ENCODE measurements around the gene GALNT7. TPM values are rescaled to one million over a fixed set of nuclear protein-coding genes. Genes with fewer than 3 reads are reported as not detected.

GALNT7 gene
- total RNA-seq, 1 experiment from 2014 or later: 21.6 TPM

DNA sequence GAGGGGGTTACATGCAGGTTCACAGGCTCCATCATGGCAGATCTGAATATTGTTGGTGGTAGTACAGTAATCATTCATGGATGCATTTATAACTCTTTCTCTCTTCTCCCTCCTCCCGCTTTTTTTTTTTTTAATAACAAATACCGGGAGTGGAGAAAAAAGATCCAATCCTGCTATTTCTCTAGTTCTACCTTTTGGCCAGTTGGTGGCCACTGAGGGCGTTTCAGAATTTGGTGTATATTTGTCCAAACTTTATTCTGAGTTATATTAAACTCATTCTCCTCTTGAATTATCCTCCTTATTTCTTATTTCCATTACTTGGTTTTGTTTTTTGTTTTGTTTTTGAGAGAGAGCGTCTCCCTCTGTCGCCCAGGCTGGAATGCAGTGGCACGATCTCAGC is 90.7 kb downstream of the GALNT7 start:
- no peak for DNase-seq (ENCODE audit: extremely low read depth, low read depth)

DNA sequence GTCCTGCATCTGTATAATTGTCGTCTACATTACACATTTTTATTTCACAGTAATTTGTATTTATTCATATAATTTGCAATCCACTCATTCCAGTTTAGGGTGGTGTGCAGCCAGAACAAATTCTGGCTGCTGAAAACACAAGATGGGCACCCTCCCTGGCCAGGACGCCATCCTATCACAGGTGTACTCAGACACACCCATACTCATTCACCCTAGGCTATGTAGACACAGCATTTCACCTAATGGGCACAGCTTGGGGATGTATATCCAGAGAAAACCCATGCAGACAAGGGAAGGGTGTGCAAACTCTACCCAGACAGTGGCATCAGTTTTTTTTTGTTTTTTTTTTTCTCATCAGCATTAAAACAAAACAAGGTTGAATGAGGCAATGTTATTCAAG is 92.4 kb downstream of the GALNT7 start:
- DNase-seq (ENCODE audit: extremely low read depth, low read depth): no peak

DNA sequence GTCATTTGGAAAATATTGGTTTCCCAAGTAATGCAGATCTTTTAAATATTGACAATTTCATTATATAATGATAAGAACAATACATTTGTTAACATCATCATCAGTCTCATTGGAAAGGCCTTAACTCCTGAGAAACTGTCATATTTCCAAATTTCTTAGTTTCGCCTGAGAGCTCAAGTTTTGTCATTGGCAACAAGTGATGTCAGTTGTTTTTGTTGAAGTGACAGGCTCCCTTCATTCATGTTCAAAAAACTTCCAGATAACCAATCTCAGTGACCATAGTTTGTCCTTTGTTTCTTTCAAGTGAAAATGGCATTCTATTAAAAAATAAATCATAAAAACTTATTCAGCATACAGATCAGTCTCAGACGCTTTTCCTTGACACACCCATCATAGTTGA is 93.8 kb downstream of the GALNT7 start:
- no peak for DNase-seq (ENCODE audit: extremely low read depth, low read depth)

DNA sequence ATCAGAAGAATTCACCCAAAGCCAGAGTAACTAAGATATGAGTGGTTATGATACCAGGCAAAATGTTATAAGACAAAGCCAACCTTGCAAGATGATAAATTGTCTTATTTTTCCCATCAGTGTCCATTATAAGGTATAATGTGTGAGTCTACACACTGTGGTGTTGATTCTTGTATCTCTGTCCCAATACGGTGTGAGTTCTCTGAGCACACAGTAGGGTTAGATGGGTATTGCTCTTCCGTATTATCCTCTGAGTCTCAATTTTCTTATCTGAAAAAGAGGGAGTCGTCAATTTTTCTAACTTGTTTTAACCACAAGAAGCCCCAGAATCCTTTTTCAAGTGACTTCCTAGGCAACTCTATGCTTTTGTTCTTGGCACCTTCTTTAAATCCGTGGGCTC is 95.6 kb downstream of the GALNT7 start:
- DNase-seq (ENCODE audit: extremely low read depth, low read depth): no peak

DNA sequence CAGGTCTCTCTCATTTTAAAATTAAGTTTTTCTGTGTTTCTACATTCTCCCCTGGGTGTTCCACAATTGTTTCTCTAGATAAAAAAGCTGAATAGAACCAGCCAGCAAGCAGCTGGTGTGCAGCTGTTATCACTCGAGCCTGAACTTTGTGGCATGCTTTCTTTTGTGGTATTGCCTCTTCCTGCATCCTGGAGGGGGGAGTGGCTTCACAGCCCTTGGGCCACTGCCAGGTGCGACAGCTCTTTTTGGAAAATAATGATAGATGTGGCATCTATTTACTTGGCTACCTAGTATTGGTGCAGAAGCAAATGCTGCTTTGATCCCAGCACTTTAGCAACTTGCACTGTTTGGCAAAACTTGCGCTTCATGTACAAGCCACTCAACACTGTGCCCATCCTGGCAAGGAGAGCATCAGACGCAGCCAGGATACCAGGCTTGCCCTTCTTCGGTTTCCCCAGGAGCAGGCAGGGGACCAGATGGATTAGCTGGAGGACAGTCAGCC is 96.1 kb downstream of the GALNT7 start:
- DNase-seq (ENCODE audit: extremely low read depth, low read depth): no peak

DNA sequence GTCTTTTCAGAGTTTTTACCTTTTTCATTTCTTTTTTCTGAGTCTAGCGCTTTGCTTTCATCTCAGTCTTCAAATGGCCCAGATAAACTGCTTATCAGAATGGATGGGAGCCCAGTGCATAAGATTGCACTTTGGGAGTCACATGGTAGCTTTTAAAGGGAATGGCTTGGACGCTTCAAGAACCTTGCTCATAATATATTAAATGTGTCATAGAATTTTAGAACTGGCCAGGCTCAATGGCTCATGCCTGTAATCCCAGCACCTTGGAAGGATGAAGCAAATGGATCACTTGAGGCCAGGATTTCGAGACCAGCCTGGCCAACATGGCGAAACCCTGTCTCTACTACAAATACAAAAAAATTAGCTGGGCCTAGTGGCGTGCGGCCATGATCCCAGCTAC is 97.1 kb downstream of the GALNT7 start:
- DNase-seq (ENCODE audit: extremely low read depth, low read depth): no peak

DNA sequence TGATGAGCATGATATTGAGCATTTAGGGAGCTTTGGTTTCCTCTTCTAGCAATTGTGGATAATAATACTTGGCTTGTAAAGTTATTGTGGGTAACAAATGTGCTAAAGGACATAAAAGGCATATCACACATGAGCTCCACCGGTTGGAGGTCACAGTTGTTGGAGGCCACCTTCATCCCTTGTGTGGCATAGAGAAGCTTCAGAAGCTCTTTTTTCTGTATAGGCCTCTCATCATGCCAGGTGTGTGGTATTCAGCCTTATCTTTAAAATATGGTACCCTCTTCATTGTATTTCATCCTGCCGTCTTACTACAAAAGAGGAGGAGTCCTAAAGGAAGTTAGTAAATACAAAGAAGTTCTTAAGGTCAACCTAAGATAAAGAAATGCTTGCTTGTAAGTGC is 99.1 kb downstream of the GALNT7 start:
- no peak for DNase-seq (ENCODE audit: extremely low read depth, low read depth)

DNA sequence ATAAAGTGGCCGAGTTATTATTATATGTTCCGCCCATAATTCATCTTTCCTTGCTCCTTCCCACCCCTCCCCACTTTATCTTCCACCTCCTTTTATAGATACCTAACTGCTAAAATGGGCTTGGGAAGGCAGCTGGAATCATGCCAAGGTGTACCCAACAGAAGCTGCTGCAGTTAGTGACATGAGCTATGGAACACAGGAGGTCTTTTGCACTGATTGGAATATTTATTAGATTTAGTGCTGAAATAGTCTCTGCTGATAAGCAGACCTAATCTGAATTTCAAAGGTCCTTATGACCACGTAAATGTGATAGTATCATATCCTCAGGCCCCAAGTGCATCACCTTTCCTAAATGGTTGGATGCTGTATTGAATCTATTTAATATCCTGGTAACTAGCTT is 100.7 kb downstream of the GALNT7 start:
- DNase-seq (ENCODE audit: extremely low read depth, low read depth): no peak

DNA sequence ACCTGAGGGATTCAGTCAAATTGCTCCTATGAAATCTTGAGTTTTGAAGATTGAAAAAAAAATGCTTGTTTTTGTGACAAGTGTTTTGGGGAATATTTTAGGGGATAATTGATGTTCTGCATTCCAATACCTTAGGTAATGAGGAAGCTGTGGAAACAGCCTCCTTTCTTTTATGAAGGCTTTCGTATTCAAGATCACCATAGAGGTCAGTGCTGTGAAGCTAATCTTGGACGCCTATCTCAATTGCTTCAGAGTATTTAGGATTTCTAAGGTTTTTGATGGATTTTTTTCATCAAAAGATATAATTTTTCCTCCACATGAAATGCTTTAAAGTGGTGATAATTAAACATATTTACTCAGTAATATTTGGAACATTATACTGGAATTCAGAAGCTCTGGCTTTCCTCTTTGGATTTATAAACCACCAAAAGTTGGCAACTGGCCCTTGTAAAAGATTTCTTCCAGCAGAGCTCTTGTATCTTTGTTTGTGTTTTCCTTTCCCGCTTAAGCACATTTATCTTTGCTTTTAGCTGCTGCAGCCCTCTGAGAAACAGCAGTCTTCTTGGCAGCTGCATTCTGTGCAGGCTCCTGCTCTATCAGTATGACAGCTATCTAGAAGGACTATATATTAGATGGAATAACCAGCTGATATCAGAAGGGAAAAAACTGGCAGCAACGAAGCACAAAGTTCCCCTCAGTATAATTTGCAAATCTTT is 101.9 kb downstream of the GALNT7 start:
- DNase-seq (ENCODE audit: extremely low read depth, low read depth): no peak

DNA sequence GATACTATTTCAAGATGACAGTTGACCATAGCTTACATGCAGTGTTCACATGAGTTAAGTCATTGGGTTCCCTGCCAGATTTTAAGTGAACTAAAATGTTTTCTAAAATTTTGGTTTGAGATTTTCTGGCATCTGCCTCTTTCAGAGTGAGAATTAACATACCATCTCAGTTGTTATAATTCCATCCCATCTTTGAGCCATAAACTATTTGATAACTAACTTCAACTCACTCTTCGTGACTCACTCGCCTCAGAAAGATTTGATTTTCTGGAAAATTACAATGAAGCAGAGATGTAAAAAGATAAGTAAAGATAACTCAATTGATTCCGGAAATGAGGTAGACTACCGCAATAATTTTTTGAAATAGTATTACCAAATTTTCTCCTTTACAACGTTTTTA is 103.7 kb downstream of the GALNT7 start:
- no peak for DNase-seq (ENCODE audit: extremely low read depth, low read depth)

DNA sequence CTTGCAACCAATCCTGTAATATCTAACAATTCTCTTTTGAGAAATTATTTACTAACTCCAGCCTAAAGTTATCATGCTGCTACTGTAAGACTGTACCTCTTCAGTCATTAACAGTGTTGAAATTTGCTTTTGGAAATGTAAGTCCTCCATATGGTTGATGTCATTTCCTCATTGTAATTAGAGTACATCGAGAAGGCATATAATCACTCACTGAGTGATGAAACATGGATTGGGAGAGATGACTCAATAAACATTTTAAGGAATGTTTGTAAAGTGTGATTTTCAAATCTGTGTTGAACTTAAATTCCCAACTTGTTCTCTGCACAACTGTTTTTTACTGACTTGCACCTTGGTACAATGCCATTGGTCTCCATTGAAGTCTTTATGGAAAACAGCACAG is 104.4 kb downstream of the GALNT7 start:
- DNase-seq (ENCODE audit: extremely low read depth, low read depth): no peak

DNA sequence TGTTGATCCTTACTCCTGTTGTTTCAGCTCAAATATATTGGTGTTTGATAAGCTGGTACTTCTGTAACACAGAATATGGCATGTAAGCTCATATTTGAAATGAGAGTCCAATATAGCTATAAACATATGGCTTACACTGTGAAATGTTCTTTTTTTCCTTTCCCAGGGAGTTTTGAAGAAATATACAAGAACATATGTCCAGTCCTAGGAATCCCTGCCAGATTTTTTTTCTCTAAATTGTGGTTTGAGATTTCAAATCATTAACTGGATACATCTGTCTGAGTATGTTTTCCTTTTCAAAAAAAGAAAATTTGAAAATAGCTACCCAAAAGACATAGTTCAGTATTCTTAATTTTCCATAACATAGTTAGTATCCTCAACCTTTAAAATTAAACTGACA is 105.3 kb downstream of the GALNT7 start:
- DNase-seq (ENCODE audit: extremely low read depth, low read depth): no peak

DNA sequence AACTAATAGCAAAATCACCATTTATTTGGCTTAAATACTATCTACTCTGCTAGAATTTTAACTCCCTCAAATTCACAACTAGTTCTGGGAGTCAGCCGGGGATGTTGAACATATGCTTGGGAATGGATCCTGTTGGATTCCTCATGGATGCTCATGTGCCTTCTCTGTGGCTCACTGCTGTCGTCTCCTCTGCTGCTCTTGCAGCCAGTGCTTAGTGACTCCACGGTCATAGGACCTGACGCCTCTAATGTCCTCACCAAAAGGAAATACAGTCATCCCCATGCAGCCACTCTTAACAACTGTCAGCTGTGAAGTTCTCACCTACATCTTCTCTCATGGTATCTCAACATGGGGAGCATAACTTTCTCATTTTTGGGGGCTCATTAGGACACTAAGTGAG is 106.1 kb downstream of the GALNT7 start:
- no peak for DNase-seq (ENCODE audit: extremely low read depth, low read depth)

DNA sequence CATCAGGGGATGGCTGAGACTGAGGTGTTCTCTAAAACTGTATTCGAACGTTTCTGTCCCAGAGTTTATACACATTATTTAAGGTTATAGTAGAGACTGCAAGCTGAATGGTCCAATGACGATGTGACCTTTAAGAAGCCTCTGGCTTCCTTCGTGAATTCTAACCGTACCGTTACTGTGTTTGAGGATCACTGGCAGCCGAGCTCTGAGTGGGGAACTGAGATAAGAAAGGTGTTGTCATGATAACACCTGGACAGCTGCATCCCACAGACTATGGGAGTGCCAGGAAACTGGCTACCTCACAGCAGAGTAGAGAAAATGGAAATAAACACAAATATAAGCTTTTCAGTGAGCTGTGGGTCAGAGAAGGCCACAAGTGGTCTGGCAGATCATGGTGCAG is 106.5 kb downstream of the GALNT7 start:
- DNase-seq (ENCODE audit: extremely low read depth, low read depth): no peak

DNA sequence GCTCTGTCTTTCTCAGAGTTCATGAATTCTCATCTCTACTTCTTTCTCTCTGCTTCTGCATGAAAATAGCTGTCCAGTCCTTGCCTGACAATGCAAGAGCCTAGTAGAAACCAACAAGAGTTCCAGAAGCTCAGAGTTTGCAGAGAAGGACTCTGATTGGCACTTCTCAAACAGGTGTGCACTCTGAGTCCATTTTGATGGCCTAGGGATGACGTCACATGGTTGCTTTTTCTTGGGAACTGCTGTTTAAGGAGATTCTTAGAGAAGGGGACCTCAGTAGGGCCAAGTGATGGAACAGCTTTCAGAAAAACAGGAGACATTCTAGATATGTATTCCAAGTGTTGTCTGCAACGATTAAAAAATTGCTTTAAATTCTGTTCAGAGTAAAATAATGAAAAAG is 108.7 kb downstream of the GALNT7 start:
- no peak for DNase-seq (ENCODE audit: extremely low read depth, low read depth)

DNA sequence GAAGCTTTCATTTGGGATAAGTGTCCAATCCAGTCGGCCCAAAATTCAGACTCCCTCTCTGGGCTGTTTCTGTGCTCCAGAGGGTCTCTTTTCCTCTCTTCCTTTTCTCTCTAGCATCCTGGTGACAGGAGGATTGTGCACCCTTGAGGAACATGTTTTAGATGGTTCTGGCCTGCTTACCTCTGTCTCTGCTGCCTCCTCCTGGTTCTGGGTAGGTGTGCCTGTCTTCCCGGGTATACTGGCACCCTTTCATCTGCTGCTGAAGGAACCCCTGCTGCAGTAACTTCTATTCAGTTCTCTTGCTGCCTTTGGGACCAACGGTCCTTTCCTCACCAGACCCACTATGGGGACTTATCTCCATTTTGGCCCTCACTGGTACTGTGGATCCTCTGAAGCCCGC is 112.4 kb downstream of the GALNT7 start:
- DNase-seq (ENCODE audit: extremely low read depth, low read depth): no peak

DNA sequence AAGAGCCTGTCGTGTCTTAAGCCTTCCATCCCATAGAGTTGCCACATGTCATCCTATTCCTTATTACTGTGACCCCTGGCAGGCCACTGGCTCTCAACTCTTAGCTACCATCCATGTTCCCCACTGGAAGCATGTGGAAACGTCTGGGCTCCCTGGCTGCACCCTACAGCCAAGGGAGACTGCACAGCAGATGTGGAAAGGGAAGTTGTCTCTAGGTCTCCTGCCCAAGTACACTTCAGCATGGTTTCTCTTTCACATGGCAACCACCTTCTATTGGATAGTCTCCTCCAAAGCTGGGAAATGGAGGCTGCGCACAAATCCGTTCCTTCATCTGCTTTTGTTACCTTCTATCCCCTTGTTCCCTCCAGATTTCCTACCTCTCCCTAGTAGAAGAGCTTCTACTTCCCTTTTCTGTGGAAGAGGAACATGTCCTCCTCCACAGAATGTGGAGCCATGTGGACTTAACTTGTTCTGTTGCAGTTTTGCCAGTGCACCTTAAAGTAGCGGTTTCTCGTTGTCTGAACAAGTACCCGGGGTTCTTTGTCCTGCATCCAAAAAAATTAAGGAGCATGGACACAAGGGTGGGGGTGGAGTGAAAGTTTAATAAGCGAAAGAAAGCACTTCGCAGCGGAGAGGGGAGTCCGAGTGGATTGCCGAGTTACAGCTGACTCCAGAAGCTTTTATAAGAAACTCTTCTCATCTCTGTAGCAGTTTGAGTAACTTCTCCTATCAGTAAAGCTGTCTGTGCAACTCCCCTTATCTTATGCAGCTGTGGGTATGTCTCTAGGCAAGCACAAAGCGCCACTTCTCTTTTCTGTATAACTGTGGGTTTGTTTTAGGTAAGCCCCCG is 113.0 kb downstream of the GALNT7 start:
- no peak for DNase-seq (ENCODE audit: extremely low read depth, low read depth)

DNA sequence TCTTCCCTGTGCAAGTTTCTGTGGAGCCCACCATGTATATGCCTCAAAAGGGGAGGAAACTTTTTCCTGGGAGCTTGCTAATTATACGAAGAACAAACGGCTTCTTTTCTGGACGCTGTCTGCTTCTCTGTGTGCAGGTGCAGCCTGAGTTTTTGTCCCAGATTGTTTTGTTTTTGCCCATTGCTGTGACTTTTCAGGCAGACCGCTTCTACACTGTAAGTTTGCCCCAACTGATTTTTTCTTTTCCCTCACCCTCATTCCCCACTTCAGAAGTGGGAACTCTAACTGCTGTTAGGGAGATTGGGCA is 113.6 kb downstream of the GALNT7 start:
- DNase-seq (ENCODE audit: extremely low read depth, low read depth): no peak

DNA sequence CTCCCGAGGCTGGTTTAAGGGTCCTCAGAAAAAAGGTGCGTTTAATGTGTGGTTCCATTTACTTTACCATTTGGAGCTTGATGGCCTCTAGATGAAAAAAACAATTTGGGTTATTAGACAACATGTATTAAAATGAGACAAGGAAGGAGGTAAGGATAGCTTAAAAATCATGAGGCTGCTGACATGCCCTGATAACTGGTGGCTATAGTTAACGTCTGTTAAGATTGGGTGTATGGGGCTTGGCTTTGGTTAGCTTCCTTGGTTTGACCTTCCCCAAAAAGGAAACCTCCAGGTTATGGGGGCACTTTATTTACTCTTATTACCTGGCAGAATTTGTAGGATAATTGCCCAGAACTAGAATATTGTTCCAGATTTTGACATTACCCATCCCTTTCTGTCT is 114.0 kb downstream of the GALNT7 start:
- no peak for DNase-seq (ENCODE audit: extremely low read depth, low read depth)

DNA sequence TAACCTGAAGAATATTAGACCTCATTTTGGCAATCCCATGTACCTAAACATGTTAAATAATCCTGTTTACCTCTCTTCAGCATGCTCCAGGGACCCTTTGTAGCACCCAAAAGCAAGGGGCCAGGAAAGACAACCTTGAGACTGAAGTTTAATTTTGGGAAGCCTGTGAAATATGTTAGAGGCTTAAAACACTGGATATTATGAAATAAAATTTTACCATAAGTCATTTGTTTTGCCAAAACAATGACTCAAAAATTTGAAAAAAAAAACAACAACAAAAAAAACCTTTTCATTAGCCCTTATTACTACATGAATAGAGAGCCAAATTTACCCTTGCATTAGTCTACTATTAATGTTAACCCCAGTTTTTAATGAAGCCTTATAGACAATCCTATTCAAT is 115.9 kb downstream of the GALNT7 start:
- DNase-seq (ENCODE audit: extremely low read depth, low read depth): no peak

DNA sequence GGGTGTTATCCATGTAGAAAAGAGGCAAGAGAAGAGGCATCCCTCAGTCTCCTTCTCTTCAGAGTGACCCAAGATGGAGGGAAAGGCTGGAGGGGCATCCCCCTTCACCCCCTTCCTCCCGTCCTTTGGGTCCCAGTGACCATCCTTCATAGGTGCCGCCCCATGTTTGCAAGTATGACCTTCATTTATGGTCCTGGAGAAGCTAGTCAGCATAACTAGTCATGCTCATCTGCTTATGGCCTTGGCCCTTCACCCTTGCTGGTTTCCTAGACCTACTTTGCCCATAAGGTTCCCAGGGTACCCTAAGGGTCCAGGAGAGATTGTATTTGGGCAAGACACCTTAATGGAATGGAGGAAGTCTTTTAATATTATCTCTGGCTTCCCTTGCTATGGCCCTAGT is 118.9 kb downstream of the GALNT7 start:
- DNase-seq (ENCODE audit: extremely low read depth, low read depth): no peak

DNA sequence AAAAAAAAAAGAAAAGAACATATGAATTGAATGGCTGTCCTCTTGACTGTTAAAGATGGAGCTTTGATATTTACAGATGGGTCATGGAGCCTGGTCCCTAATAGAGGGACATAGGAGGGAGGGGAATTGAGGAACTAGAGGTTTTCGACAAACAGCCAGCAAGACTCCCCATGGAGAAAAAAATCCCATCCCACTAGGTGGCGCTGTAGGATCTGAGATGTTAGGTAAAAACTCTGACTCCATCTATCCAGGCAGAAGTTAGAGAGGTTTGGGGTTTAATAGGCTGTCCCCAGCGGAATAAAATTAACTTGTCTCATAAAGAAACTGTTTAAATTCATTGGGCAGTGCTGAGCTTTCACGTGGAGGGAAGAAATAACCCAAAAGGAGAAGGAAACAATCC is 119.7 kb downstream of the GALNT7 start:
- peak; percentile 29 for DNase-seq (ENCODE audit: extremely low read depth, low read depth)

Data from NCI-H460 (cell line).